HG03159 (cell line): ENCODE measurements around the gene SLC35F3.
"Not testable (repeated sequence)": the region's sequence is repeated elsewhere in the genome, so short reads cannot be mapped to it uniquely, and the experiment has no call there.

Experiments
- ATAC-seq: cut with Tn5 transposase; IDR thresholded peaks from one replicate; pipeline ENCODE4 v1.9.1; 2021; ENCODE audit warnings: mild to moderate bottlenecking, moderate library complexity; ENCODE audit not compliant: unreplicated experiment

The SLC35F3 gene

DNA sequence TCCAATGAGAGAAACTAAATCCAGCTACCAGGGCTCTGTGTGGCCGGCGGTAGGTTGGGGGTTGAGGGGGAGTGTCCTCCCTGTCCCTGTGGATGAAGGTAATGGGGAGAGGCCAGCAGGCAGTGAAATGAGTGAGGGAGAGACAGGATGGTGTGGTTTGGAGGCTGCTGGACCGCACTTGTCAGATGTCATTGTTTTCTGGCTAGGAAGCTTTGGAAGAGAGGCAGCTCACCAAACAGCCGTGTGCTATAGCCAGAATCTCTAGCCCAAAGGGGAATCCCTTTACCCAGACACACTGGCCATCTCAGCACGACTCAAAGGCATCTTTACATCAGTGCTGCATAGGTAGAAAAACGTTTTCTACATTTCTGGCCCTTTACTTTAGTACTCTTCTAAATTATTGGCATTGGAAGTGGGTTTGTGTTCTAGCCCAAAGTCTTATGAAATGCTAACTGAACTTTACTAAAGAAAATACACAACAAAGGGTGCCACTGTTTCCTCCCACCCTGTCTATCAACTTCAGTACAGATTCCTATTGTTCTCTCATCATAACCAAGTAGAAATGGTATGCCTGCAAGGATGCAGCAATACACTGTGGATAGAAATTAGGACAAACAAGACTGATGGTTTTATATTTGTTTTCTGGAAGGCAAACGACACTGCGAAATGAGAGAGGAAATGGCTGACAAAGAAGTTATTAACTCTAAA is 372.8 kb downstream of the SLC35F3 start:
- ATAC-seq = no peak

DNA sequence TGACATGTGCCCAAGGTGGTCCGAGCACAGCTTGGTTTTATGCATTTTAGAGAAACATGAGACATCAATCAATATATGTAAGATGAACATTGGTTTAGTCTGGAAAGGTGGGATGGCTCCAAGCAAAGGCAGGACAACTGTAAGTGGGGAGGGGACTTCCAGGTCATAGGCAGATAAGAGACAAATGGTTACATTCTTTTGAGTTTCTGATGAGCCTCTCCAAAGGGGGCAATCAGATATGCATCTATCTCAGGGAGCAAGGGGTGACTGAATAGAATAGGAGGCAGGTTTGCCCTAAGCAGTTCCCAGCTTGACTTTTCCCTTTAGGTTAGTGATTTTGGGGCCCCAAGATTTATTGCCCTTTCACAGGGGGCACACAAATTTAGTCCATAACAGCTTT is 374.5 kb downstream of the SLC35F3 start:
- ATAC-seq = no peak

DNA sequence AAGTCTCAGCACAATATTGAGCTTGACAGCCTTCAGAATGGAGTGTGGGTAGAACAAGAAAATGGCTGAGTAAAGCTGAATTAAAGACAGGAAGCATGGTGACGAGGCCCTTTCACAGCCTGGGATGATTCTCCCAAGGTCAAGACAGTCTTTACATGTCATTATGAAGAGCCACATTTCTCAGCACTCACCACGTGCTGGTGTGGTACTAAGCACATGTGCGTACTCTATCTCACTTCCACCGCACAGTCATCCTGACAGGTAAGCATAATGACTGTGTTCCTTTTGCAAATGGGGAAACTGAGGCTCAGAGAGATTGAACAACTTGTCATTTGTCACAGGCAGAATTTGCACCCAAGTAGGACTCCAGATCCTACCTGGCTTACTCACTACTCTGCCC is 376.0 kb downstream of the SLC35F3 start:
- no peak for ATAC-seq

DNA sequence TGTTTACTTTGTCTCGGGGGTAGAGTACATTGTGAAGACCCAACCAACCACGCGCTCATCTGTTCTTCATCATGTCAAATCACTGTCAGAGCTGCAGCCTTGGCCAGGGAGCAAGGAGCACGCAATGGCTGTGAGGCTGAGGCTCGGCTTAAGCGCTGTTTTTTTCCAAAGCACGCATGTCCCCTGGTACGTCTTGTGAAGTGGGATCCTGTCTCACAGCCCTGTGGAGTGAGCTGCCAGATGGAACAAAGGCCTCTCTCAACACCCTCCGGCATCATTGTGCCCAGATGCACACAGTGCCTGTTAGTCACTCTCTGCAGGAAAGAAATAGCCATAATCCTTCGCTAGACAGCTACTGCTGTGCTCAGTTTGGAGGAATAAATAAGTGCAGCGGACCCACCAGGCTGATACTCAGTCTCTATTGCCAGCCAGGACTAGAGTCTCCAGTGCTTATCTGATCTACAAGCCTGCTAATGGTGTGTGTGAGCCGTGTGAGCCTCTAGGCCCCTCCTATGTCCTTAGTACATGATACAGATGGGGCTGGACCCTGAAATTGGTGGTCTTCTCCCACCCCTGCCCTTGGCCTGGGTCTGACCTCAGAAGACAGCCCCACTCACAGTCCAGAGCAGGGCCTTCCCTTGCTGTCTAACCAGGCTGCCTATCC is 377.5 kb downstream of the SLC35F3 start:
- no peak for ATAC-seq

DNA sequence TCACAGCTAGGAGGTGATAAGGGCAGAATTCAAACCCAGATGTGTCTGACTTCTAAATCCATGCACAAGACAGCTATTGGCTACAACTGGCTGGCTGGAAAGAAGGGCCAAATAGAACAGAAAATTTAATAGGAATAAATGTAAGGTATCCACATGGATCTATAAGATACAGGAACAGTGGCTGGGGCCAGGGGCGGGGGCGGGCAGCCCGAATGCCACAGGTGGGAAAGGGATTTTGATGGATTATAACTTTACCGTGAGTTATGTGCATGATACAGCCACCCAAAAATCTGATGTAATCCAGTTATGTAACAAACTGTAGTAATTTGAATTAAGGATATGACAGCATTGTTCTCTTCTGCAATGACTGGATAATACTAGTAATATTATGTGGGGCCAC is 381.7 kb downstream of the SLC35F3 start:
- ATAC-seq = no peak

DNA sequence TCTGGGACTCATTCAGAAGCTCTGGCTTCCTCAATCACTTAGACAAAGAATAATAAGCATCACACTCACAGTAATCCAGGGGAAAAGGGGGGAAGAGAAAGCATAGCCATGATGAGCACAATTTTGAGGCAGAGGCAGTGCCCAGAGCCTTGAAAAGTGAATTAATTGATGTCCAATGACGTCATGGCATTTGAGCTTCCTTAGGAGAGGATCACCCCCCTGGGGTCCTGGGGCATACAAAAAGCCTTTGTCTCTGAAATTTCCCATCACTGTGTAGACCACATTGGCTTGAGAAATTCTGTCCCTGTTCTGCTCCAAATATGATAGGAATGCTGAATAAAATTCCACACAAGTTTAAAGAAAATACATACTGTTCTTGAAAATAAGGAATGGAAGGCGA is 384.5 kb downstream of the SLC35F3 start:
- no peak for ATAC-seq

DNA sequence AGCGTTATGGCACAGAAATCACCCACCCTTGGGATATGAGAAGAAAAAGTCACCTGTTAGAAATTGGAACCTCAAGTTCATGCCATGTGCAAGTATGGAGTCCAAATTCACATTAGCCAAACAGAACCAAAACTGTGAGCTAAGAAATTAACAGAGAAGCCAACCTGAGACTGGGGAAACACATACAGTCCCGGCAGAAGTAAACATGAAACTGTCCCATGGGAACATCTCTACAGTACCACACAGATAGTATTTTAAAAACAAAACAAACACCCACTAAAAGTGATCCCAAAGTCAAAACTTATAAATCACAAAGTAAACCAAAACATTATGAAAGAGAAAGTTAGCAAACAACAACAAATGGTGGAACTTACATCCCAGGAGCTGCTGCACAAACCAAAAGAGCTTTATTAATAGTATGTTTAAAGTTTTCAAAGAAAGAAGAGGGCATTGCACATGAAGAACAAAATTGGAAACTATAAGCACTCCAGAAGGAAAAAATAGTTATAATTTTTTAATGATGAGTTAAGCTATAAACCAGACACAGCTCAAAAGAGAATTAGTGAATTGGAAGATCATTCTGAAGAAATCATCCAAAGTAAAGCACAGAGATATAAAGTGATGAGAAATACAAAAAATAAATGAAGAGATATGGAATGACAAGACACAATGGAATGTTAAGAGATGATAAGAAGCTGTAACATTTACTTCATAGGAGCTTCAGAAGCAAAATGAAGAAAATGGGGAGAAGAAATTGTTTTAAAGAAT is 385.2 kb downstream of the SLC35F3 start:
- no peak for ATAC-seq

DNA sequence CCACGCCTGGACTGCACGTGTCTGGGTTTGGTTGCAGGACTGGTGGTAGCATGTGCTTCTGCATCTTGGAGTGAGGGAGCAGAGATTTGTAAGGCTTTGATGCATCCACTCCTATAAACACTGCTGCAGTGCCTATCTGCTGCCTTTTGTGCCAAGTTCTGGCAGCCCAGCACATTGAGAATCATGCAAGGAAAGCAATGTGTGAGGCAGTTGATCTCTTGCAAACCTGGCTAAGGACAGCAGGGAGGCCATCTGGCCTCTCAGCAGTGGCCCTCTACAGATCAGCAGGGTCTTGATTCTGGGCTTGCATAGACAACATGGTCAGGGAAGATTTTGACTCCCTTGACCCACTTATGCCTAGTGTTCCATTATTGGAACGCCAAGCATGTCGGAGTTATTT is 387.5 kb downstream of the SLC35F3 start:
- ATAC-seq = no peak

DNA sequence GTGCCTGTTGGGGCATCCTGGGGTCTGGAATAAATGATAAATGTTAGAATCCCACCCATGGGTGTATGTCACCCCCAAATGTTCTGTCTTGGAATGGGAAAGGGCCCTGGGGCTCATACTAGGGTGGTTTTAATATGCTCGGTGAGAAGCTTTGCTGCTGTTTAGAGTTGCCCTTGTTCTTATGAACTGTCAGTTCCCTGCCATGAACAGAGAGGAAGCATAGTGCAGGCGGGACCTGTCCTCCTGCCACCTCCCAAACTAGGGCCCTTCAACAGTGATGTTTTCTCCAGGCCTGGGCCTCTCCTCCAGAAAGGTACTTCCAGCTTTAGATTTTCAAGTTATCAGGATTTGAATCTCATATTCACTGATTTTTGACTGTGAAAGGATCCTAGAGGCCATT is 388.1 kb downstream of the SLC35F3 start:
- ATAC-seq = no peak

DNA sequence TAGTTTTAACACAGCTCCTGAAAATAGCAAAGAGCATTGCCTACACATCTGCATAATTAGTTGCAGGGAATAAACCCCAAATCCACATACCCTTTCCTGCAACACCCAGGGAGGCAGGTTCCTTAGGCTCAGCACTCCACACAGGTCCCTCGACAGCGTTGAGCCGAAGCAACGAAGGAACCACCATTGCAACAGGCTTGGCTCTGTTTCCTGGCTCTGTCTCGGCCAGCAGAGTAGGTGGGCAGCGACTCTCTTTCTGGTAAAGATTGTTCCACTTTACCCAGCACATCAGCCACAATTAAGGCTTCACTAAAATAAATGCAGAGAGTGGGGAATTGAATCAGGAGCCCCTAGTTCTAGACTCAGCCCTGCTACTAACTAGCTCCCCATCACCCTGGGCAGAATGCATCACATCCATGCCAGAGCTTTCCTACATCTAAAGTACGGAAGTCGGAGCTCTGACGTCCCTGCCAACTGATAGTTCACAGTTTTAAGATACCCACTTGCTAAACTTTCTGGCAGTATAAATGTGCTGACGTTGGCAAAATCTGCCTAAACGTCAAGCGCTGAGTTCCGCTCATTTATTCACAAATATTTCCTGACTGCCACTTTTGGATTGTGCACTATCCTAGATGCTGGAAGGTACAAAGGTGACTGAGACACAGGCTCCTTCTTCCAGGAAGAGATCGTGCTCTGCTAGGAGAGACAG is 389.8 kb downstream of the SLC35F3 start:
- ATAC-seq = no peak

DNA sequence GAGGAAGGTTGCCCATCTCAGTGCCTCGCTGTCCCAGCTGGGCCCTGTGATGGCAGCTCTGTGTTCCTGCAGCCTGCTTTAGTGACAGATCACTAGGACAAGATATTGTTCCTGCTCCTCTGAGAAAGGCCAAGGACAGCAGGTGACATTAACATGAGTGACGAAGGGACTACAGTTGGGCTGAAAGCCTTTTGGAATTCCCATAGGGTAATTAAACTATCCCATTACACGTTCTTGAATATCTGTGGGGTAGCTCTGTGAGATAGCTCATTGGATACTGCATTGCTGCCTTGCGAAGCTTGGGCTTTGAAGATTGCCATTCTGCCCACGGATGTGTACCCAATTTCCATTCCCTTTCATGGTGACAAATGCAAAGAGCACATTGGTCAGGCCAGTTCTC is 390.6 kb downstream of the SLC35F3 start:
- ATAC-seq = no peak

DNA sequence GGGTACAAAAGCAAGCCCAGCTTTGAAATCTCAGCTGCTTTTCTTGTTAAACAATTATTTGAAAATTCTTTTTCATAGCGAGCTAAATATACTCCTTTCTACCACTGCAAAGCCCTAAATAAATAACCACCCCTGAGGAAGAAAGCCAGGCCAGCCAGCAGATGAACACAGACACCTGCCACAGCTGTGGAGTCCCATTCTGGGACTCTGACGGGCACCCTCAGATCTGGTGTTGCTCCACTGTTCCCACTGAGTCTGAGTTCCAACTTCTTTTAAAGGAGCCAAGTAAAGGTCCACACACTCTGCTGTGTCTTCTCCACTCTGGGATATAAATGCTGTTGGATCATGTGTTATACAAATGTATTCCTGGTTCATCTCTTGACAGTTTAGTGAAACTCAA is 391.1 kb downstream of the SLC35F3 start:
- no peak for ATAC-seq

DNA sequence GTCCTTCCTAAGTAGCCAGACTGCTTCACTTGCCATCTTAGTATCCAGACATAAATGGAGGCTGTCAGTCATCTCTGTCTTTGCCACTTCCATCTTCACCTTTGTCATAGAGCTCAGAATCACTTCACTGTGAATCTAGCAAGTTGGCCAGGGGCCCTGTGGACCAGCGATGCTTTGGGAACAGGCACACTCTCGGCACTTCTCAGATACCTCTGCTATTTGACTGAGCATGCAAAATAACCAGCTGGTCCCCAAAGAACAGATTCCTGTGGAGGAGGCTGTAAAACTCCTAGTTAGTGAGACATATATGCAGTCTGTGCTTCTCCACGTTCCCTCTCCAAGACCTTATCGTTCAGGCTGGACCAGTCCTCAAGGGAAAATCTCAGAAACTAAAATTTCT is 392.0 kb downstream of the SLC35F3 start:
- no peak for ATAC-seq

DNA sequence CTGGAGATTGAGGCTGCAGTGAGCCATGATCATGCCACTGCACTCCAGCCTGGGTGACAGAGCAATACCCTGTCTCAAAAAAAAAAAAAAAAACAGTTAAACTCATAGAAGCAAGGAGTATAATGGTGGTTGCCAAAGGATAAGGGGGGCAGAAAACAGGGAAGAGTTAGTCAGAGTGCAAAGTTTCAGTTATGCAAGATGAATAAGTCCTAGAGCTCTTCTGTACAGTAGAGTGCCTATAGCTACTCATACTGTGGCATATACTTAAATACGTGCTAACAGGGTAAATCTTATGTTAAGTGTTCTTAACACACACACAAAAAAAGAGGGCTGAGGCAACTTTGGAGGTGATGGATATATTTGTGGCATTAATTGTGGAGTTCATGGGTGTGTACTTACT is 393.2 kb downstream of the SLC35F3 start:
- ATAC-seq = no peak

DNA sequence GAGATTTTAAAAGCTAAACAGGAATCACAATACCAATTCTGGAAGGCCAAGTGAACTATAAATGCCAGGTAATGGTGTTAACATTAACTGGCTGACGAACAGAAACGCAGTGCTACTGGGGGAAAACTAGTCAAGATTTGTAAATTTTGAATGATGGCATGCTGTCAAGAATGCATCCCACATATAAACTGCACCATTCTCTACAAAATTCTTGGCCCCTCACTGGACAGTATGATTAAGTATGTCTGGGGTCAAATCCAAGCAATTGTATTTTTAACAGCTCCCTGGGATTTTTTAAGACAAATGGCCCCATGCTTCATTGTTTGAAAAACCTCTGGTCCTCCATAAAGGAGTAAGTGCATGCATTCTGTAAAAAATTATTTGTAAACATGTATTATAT is 395.6 kb downstream of the SLC35F3 start:
- no peak for ATAC-seq

DNA sequence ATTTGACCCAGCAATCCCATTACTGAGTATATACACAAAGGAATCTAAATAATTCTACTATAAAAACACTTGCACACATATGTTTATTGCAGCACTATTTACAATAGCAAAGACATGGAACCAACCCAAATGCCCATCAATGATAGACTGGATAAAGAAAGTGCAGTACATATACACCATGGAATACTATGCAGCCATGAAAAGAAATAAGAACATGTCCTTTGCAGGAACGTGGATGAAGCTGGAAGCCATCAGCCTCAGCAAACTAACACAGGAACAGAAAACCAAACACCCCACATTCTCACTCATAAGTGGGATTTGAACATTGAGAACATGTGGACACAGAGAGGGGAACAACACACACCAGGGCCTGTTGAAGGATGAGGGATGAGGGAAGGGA is 397.2 kb downstream of the SLC35F3 start:
- not testable (repeated sequence) for ATAC-seq

DNA sequence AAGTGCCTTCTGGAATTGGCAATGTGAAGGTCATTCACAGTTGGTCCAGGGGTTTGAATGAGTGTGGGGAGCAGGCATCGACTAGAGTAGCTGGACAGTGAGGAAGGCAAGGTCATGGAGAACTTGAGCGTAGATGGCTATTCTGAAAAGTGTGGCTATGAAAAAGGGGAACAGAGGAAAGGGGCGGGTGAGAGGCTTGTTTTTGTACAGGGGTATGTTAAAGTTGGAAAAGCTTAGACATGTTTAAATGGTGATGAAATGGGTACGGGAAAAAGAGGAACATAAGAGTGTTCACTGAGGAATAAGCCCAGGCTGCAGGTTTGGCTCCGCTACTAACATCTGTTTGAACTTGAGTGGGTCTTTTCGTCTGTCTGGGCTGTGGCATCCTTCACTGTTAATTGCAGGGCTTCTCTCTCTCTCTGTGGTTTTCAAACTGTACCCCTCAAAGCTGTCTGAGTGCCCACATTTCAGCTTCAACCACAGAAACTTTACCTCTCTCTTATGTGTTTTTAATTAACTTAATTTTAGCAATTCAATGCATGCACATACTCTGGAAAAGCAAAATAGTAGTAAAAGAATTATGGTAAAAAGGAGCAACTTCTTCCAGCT is 398.0 kb downstream of the SLC35F3 start:
- no peak for ATAC-seq

DNA sequence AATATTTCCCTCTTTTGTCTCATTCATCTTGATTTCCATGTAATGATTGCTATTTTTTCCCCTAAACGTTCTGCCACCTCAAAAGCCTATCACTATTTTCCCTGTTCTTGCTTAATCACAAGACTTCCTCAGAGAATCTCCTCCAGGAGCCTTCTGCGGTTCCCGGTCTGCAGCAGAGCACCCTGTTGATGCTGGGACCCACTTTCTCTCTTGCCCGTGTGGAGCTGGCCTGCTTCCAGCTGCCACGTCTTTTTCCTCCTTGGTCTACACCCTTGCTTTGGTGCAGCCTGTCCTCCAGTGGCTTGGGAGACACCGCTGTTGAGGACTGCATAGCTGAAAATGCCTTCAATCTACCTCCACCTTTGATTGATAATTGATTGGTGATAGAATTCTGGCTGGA is 398.8 kb downstream of the SLC35F3 start:
- no peak for ATAC-seq

DNA sequence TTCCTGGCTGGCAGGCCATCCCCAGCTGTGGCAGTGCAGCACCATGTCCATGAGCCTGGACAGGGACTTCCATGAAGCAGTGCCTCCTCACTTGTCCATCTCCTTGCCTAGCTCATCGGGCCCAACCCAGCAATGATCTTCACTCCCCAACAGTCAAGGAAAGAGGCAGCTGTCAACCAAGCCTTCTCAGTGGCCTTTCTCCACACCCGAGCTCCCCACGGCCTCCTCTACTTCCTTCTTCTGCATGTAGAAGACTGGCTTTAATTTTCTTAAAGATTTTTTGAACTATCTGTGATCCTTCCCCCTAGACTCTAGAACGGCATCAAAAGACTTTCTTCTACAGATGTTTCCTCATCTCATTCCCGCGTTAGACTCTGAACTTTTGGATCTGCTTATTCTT is 403.2 kb downstream of the SLC35F3 start:
- ATAC-seq = no peak

DNA sequence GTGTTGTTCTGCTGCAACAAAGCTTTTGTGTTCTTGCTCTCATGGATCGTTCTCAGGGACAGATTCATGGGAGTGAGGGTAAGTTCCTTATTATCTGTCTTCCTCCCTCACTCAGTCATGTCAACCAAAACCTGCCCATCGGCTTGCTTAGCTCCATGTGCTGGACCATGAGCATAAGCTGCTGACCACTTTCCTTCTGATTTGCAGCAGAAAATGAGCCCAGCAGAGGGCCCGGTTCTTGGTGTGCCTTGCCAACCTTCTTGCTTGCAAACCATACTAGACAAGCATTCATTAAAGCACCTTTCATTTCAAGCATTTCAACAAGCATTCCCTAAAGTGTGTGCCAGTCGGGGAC is 404.7 kb downstream of the SLC35F3 start:
- no peak for ATAC-seq
